ENCODE measurements around the gene SLC39A11.

DNA sequence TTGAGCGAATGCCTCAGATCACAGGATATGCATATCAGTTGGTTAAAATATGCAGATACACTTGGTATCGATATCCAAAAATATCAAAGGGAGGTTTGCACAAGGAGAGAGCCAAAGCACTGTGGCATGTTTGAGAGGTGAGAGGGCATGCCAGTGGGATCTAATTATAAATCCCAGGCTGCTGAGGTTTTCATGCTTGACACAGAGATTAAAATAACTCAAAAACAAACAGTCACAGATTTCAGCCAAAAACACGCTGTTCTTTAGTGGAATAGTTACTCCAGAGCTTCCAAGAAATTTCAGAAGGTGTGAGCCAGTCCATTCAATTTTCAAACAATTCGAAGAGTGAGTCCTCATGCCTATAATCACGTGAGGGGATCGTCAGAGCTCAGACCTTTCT lies 493.8 kb downstream of the SLC39A11 start:
- TF ChIP-seq, protein P1, sequence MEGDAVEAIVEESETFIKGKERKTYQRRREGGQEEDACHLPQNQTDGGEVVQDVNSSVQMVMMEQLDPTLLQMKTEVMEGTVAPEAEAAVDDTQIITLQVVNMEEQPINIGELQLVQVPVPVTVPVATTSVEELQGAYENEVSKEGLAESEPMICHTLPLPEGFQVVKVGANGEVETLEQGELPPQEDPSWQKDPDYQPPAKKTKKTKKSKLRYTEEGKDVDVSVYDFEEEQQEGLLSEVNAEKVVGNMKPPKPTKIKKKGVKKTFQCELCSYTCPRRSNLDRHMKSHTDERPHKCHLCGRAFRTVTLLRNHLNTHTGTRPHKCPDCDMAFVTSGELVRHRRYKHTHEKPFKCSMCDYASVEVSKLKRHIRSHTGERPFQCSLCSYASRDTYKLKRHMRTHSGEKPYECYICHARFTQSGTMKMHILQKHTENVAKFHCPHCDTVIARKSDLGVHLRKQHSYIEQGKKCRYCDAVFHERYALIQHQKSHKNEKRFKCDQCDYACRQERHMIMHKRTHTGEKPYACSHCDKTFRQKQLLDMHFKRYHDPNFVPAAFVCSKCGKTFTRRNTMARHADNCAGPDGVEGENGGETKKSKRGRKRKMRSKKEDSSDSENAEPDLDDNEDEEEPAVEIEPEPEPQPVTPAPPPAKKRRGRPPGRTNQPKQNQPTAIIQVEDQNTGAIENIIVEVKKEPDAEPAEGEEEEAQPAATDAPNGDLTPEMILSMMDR (IDR thresholded peaks at IDR 0.05; ENCODE audit: poor library complexity, severe bottlenecking) = no peak
- TF ChIP-seq EZH2 (IDR thresholded peaks at IDR 0.05; ENCODE audit: borderline replicate concordance, insufficient read depth, low read length, poor library complexity, severe bottlenecking) = no peak
- TF ChIP-seq POLR2AphosphoS5 (IDR thresholded peaks at IDR 0.05) = no peak
- TF ChIP-seq RAD21 (conservative IDR thresholded peaks at IDR 0.05) = no peak
- no peak for TF ChIP-seq EP300 (conservative IDR thresholded peaks at IDR 0.05; ENCODE audit: poor library complexity, severe bottlenecking)
- no peak for TF ChIP-seq MXI1 (conservative IDR thresholded peaks at IDR 0.05; ENCODE audit: poor library complexity, severe bottlenecking)
